GM19452 (cell line): ENCODE data around the gene HOXA1.

ENCODE experiments used
- ATAC-seq: cut with Tn5 transposase; IDR thresholded peaks from one replicate; pipeline ENCODE4 v1.9.1; 2021; ENCODE audit not compliant: unreplicated experiment

HOXA1 gene

DNA sequence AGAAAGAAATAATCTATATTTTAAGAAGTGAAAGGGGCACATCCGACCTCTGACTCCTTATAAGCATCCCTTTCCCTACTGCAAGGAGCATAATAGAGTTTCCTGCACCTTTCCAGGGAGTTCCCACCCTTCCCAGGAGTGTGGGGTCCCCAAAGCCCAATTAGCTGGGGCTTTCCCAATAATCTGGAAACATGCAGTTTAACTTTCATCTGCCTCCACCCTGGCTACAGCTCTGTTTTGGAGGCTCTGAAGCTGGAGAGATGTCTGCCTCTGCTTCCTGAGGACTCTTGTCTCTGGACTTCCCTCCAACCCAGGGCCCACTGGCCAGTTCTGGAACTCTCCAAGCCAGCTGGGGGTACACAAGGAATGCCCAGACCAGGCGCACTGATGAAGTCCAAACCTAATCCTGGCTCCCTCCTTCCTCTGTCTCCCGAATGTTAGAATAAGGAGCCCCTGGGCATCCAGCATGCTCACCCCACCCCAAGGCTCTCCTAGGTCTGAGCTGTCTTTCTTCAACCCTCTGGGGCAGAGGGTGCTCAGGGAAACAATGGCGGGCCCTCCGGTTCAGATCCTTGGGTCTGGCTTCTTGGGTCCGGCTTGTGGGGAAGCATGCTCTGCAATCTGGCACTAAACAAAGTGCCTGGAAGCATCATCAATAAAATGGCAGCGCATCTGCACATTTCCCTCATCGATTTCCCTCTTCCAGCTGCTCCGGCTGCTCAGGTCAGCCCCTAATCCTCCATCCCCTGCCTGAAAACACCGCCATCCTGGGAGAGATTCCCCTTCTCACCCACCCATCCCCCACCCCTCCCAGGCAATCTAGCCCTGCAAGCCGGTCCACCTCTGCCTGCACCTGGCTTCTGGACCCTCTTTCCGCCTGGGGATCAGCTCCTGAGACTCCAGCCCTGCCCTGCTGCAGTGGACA lies 21.4 kb upstream of the HOXA1 start:
- no peak for ATAC-seq

DNA sequence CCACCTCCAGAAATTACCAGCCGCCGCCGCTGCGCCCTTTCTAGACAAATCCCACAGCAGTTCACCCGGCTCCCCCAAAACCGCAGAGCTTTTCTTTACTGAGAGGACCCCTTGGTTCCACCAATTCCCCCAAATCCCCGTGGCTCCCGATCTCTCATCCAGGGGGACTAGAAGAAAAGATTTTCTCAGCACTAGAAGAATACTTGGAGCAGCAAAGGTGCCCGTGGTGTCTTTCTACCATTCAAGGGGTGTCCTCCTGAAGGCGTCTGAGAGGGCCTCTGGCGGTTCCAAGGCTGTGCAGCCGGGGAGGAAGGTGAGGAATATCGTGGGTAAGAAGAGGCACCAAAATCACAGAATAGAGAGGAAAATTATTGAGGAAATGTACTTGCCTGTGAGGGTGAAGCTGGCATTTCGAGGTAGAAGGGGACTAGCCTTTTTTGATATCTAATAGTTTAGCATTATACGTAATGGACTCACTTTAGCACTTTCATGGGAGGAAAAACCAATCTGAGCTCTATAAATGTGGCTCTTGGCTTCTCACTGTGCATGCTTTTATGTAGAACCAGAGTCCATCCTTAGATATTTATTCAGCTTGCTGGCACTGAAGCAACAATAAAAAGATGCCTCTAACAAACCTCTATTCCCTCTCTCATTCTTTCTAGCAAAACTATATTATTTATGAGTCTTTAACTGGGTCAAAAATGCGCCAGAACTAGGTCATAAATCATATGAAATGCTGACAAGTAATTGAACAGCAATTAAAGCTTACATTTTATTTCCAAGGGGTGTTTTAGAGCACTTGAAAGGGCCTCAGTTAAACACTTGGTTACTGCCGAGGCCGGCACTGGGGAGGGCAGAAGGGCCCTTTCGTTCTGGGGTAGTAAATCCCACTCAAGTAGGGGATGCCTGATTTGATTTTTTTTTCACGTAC lies 20.5 kb upstream of the HOXA1 start:
- ATAC-seq, result no peak

DNA sequence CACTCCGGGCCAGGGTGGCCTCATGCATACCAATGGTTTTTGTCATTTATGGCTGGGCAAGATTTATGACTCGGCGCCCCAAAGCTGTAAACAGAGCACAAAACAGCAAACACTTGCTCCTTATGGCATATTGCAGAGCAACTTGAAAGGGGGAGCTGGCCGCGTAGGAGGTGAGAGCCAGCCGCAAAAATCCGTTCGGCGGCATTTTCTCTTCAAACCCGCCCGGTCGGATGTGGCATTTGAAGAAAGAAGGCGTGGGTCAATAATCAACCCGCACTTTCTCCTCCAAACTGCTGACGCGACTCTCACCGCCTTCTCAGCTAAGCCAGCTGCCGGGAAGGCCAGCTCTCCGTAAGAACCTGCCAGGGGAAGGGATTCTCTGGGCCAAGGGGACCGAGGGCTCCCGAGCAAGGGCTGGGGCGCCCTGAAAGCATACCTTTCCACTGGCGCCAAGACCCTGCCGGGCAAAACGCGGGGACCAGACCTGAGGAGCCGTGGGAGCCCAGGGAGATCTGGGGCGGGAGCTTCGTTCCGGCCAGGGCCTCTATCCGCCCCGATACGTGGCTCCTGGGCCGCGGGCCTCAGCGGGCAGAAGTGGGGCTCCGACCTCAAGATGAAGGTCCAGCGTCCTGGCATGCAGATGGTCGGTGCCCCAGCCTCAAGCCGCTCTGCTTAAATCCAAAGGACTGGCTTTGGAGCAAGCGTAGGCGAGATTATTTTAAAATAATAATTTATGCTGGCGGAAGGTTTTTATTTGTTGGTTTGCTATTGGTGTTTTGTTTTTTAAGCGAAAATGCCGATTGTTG lies 19.6 kb upstream of the HOXA1 start:
- no peak for ATAC-seq

DNA sequence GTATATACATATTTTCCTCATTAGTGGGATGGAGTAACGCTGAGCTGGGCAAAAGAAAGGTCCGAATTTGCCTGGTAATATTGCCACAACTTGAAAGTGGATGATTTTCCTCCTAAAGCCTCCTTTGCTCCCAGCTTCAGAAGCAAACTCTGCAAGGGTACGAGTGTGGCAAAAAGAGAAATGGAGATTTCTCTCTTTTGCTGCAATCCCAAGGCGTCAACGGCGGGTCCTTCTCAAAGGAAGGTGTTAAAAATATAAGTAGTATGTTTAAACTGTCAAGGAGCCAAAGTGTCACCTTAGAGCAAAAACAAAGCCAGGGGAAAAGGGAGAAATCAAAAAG lies 19.1 kb upstream of the HOXA1 start:
- no peak for ATAC-seq

DNA sequence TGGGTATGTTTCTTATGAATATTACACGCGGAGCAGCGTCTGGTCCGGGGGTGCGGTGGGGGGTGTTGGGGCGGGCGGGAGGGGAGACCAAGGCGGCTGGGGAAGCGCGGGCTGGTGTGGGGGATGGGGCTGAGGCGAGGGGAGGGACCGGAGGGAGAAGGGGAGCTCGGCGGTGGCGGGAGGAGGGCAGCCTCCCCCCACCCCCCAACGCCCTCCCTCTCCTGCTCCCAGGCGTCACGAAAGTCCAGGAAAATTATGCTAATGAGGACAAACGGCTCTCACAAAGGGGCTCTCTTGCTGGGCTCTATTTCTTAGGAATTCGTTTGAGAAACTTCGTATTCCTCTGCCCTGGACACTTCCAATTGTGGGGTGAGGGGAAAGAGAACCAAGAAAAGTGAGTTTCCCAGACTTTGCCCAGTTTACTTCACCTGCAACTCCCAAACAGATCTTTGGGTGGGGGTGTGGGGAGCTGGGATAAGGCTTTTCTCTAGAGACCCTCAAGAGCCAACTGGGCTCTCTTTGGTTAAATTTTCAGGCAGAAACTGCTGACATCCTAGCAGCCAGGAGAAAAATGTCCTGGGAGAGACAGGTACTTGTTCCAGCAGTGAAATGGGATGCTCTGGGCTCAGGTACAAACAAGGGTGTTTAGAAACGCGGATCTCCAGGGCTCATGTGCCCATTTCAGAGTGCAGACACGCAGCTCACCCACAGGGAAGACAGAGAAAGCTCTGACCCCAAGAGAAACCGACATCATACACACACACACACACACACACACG lies 18.4 kb upstream of the HOXA1 start:
- ATAC-seq, result no peak

- ATAC-seq, result no peak
Observed at GRCh38 chr7:27112955-27113949, 17.5 kb upstream of the HOXA1 start.

DNA sequence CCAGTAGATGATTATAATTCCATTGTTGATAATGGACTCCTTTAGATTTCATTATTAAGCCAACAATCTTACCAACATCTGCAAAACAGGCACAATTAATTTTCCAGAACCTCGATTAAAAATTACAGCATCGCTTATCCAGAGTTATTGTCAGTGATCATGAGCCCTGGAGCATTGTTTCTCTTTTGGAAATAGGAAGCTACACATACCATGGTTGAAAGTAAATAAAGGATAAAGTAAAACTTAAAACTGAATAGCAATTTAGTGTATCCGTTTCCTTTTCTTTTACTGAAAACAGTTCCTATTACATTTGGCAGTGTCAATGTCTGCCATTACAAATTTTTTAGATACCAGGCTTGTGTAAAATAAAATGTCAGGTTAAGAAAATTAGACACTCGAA lies 16.6 kb upstream of the HOXA1 start:
- ATAC-seq, result no peak

DNA sequence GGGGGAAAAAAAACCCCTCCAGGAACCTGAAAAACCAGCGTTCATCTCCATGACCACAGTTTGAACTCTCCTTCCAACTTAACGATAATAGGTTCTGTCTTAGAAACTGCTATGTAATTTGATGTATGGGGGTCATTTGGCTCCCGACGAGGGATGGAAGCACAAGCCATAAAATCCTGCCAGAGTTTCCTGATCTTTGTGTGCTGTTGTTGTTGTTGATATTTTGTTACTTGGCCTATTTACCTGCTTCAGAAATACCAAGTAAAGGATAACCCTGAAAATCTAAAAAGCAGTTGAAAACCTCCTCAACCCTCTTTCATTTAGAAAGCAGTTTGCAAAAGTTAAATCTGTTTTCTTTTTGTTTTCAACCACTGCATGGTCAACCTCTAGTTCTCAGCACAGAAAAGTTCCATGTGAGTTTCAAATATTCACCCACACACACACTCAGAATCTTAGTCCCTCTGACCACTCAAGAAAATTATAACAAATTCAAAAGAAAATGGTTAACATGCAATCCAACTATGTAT lies 16.0 kb upstream of the HOXA1 start:
- no peak for ATAC-seq

GRCh38 chr7:27111042-27111750 lies 15.4 kb upstream of the HOXA1 start:
- ATAC-seq, result no peak

DNA sequence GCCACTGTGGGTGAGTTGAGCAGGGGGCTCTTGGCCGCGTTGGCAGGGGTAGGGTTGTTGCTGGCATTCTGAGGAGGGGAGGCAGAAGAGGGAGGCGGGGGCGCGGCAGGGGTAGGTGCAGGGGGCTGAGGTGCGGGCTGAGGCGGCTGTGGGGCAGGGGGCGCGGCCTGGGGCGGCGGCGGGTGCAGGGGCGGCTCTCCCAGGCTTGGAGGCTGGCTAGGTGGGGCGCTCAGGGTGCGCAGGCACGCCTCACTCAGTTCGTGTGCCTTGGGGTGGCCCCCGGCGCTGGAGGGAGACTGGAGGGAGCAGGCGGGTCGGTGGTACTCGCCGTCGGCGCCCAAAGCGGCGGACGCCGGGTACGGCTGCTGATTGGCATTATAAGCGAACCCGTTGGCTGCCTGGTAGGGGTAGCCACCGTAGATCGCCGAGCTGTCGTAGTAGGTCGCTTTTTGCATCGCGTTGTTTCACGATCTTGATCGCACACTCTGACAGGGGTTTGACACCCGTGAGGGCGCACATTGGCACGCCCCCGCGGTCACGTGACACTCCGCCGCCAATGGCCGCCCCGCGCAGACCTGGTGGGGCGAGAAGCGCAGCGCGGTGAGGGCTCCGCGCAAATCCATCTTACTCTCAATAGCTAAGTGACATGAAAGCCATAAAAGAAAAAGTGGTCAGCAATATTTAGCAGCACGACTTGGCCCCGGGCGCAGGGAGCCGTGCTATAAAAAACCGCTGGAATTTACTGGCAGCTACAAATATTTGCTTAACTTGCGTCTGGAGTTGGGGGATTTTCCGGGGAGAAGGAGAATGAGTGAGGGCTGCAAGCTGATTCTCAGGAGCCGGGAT lies 14.6 kb upstream of the HOXA1 start:
- no peak for ATAC-seq

DNA sequence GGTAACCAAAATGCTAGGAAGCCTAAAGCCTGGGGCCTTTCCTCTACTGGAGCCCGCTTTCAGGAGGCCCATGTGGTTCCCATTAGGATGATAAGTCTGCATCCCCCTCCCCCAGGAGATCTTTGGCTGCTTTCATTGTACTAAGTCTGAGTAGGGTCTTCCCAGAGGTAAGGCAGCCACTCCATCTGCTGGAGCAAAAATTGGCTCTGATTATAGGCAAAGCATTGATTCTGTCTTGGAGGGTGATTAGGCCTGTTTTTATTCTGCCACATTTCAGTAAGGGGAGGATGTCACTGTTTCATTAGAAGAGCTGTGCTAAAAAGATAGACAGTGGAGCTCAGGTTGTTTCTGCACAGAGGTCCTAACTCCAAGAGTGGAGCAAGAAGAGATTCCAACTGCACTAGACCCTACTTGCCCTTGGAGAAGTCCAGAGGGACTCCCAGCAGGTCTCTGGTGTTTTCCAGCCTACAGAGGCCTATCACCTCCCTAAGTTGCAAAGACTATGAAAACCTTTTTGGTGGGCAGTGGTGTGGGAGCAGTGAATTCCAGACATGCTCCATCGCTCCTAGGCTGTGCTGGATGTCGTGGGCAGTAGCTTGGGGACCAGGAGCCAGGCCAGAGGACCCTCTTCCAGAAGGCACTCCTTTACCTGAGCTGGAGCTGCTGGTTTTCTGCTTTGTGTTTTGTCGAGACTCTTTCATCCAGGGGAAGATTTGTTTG lies 13.8 kb upstream of the HOXA1 start:
- ATAC-seq, result no peak

DNA sequence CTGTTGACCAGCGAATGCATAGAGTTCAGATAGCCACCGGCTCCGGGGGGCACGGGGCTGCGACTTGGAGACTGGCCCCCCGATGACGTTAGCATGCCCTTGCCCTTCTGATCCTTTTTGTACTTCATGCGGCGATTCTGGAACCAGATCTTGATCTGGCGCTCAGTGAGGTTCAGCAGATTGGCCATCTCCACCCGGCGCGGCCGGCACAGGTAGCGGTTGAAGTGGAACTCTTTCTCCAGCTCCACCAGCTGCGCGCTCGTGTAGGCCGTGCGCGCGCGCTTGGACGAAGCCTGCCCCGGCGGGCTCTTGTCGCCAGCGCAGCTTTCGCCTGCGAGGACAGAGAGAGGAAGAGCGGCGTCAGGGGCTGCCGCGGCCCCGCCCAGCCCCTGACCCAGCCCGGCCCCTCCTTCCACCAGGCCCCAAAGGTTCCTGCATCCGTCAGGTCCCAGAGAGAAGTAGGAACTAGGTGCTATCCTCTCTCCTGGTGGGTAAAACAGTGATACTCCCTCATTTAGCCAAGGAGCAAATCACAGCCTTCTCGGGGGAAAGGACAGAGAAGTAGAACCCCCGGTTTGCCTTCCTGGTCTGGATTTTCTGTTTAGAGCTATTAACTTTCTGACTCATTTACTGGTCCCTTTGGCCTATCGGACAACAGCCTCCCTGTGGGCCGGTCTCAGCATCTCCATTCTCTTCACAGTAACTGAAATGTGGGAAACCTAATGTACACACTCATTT lies 12.8 kb upstream of the HOXA1 start:
- no peak for ATAC-seq

GRCh38 chr7:27107391-27108381 lies 11.9 kb upstream of the HOXA1 start:
- ATAC-seq, result no peak

GRCh38 chr7:27106901-27107240 lies 11.1 kb upstream of the HOXA1 start:
- ATAC-seq, result no peak
